ENCODE measurements around the gene PRSS2.
A peak's percentile ranks its signal among the peaks of the same experiment; 100 is the strongest.
"Not testable (repeated sequence)": the region's sequence is repeated elsewhere in the genome, so short reads cannot be mapped to it uniquely, and the experiment has no call there.

PRSS2 gene

DNA sequence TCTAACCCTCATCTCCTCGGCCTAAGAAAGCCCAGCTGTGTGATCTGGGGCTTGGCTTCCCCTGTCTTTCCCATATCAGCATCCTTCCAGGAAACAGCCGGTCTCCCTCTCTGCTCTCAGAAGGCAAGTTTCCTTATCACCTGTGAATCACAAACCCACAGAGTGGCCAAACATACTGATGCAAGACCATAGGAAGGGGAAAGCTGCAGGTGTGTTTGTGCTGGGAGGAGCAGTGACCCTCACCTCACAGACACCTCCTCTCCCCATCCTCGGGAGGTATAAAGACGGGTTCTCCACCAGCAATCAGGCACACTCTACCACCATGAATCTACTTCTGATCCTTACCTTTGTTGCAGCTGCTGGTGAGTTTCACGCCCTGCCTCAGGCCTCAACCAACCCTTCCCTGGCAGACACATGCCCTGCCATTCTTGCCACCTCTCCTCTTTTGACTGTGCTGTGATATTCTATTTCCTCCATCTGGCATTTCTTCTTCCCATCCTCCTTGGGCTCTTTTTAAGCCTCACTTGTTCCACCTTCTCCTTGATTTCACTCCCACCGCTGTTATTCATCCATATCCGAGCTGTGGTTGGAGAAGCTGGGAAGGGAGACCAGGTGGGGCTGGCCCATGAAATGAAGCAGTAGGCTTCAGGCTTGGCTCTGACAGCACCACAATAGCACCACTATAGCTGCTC lies at the start of gene PRSS2:
Gene PRSS2, plus strand, starts transcription at position 310 of the 692 bp plus-strand sequence. Its CDS starts 13 bp downstream, at position 323.
- DNase-seq = no peak
- TF ChIP-seq POLR2A (IDR thresholded peaks at IDR 0.05; ENCODE audit: low read length) = no peak
- no peak for TF ChIP-seq GATA1 (IDR thresholded peaks at IDR 0.05; ENCODE audit: low read depth, low read length)

DNA sequence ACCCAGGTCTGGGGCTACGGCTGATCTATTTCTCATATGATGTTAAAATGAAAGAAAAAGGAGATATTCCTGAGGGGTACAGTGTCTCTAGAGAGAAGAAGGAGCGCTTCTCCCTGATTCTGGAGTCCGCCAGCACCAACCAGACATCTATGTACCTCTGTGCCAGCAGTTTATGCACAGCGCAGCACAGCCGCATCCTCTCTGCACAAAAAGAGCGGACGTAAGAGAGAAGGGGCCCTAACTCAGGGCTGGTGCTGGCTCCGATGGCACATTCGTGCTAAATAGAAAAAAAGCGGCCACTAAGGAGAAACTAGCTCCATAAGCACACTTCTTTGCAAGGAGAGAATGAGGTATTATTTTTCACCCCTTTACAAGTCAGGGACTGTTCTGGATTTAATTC lies 49.8 kb upstream of the PRSS2 start:
- TF ChIP-seq POLR2A (IDR thresholded peaks at IDR 0.05; ENCODE audit: low read length) (no peak), GATA1 (IDR thresholded peaks at IDR 0.05; ENCODE audit: low read depth, low read length) (no peak)
- no peak for DNase-seq

DNA sequence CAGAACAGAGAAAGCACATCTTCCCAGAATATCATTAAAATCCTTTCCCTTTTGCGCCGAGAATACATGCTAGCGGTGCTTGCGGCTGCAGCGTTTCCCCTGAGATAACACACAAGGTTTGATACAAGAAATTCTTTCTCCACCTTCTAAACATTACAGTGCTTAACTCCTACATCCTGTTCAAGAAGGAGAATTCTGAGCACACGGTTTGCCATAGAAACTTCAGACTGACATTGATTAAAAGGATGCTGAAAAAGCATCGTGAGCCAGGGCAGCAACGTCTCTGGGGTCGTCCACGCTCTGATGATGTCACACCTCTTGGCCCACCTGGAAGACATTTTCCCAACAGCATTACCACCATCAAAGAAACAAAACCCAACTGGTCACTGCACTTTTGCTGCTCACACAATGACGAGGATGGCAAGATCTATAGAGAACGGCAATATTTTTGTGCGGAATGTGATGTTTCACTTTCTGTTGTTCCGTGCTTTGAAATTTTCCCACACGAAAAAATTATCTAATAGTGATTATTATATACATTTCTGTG lies 48.4 kb upstream of the PRSS2 start:
- TF ChIP-seq POLR2A (IDR thresholded peaks at IDR 0.05; ENCODE audit: low read length) (no peak), GATA1 (IDR thresholded peaks at IDR 0.05; ENCODE audit: low read depth, low read length) (no peak)
- no peak for DNase-seq

DNA sequence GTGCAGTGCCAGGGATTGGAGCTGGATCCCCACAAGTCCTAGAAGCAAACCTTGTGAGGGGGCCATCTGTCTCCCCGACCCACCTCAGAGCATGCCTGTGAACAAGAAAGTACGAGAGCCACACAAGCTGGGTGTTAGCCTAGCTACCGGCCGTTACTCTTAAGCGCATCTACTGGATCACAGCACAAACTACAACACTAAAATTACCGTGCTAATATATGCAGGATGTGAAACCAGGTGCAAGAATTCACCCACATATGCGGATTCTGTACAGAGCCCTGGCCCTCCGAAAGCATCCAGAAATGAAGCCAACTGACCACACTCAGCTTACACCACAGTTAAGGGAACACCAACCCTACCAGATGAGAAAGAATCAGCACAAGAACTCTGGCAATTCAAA lies 37.5 kb upstream of the PRSS2 start:
- DNase-seq = no peak
- no peak for TF ChIP-seq GATA1 (IDR thresholded peaks at IDR 0.05; ENCODE audit: low read depth, low read length)
- no peak for TF ChIP-seq POLR2A (IDR thresholded peaks at IDR 0.05; ENCODE audit: low read length)

DNA sequence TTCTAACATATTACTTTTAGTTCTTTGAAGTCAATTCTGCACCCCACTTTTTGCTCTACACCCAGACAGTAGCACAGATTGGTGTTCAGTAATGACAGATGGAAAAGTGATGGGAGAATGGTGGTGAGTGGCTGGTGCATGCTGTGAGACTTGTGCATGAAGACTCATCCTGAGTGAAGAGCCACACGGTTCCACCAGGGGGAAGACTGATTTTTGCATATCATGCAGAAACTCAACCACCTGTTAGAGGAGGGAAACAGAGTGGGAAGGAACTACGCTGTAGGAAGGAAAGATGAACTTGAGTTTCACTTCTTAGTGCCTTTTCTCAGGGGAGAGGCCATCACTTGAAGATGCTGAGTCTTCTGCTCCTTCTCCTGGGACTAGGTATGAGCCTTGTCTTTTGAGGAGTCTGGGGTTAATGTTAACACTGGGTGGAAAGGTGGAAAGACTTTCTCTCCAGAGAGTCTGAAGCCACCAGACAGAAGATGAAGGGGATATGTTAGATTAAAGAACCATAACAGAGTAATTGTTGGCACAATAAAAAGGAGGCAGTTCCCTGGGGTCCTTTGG lies 30.8 kb upstream of the PRSS2 start:
- DNase-seq = peak; percentile 3 to 5
- TF ChIP-seq GATA1 (IDR thresholded peaks at IDR 0.05; ENCODE audit: low read depth, low read length) (no peak), POLR2A (IDR thresholded peaks at IDR 0.05; ENCODE audit: low read length) (no peak)

DNA sequence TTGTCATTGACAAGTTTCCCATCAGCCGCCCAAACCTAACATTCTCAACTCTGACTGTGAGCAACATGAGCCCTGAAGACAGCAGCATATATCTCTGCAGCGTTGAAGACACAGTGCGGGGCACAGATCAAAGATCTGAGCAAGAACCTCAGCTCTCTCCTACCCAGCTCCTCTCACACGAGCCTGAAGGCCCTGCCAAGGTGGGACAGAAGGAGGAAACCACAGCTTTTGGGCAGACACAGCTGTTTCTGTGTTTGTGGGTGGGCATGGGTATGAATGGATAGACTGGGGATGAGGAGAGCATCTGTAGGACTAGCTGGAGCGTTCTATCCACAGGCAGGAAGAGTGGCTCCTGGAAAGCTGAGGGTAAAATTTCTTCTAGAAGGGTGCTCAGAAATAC lies 30.0 kb upstream of the PRSS2 start:
- TF ChIP-seq POLR2A (IDR thresholded peaks at IDR 0.05; ENCODE audit: low read length) (no peak), GATA1 (IDR thresholded peaks at IDR 0.05; ENCODE audit: low read depth, low read length) (no peak)
- DNase-seq = no peak

DNA sequence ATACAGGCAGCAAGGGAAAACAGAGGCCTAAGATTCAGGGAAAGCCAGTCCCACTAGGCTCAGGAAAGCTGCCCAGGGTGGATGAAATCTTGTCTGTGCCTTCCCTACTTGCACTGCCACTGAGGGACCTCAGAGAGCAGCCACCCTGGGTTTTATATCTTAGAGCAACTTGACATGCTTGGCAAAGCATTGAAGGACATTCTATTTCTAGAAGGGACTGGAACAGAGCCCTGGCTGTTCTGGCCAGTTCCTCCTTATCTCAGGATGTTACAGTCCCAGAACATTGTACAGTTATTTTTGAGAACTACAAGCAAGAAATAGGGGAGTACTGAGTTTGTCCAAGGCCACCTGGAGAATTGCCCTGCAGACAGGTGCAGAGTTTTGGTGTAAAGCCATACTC lies 28.8 kb upstream of the PRSS2 start:
- not testable (repeated sequence) for DNase-seq

DNA sequence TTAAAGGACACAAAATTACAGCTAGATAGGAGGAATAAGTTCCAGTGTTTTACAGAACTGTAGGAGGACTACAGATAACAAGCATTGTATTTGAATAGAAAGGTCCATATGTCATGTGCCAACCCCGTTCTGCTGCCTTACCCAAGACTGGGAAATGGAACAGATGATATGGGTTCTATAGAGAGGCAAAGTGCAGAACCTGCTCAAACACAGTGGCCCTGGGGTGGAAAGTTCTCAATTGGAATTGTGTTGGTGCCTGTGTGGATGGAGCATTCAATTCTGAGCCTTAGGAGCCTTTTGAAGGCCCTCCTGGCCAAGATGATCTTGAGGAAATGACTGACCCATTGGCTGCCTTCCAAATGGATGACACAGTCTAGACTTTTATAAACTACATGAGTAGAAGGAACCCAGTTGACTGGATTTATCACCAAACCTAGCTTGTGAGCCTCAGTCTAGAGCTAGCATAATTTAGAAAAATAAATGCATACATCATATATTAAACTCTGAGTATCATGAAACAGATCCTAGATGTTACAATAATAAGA lies 25.6 kb upstream of the PRSS2 start:
- DNase-seq = peak in 1 of 2 experiments; percentile 4
- TF ChIP-seq POLR2A (IDR thresholded peaks at IDR 0.05; ENCODE audit: low read length) (no peak), GATA1 (IDR thresholded peaks at IDR 0.05; ENCODE audit: low read depth, low read length) (no peak)

DNA sequence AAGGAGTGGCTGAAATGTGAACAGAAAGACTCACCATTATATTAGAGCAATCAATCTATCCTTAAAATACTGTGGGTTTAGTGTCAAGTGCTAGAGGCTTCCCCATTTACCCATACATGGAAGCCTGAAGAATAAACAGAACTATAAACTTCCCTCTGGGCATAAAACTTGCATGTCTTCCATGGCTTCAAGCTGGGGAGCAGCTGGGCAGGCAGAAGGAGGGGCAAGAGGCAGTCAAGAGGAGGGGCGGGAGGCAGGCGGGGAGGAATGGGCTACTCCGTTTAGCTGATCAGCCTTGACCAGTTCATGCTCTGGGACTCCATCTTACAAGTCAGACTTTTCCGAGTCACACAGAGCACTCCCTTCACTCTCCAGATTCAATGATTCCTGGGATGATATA lies 25.0 kb upstream of the PRSS2 start:
- TF ChIP-seq POLR2A (IDR thresholded peaks at IDR 0.05; ENCODE audit: low read length) (no peak), GATA1 (IDR thresholded peaks at IDR 0.05; ENCODE audit: low read depth, low read length) (no peak)

DNA sequence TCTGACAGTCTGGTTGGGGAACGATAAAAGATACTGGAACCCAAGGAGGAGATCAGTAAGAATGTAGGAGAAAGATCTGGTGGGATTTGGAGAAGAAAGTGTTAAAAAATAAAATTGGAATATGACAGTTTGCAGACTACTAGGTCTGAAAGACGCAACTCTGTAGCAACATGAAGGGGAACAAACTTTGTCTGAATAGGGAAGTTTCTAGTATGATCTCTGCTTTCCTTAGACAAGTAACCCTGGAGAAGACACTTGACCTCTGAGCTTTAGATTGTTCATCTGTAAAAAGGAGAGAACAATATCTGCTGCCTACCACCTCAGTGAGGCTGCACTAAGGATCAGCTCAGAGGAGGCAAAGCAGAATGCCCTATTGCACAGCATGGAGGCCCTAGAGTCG lies 24.5 kb upstream of the PRSS2 start:
- no peak for TF ChIP-seq GATA1 (IDR thresholded peaks at IDR 0.05; ENCODE audit: low read depth, low read length)
- no peak for TF ChIP-seq POLR2A (IDR thresholded peaks at IDR 0.05; ENCODE audit: low read length)

More for the DNA sequence above, 25.0 kb upstream of the PRSS2 start:
- no peak for DNase-seq

DNA sequence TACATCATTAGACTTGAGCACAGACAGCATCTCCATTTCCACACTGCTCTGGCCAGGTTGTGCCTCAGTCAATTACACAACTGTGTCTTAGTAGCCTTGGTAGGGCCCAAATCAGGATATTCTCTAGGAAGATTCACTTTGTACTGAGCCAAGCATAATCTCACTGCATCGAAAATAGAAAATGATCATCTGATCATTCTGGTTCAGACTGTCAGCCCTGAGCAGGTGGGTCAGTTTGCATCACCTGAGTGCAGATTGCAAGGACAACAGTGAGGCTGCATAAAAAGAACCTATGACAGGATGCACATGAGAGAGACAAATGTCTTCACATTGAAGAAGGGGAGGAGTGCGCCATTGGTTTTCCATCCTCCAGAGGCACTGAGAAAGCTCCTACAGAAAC lies 22.4 kb upstream of the PRSS2 start:
- DNase-seq = not testable (repeated sequence)

More for the DNA sequence above, 24.5 kb upstream of the PRSS2 start:
- no peak for DNase-seq

DNA sequence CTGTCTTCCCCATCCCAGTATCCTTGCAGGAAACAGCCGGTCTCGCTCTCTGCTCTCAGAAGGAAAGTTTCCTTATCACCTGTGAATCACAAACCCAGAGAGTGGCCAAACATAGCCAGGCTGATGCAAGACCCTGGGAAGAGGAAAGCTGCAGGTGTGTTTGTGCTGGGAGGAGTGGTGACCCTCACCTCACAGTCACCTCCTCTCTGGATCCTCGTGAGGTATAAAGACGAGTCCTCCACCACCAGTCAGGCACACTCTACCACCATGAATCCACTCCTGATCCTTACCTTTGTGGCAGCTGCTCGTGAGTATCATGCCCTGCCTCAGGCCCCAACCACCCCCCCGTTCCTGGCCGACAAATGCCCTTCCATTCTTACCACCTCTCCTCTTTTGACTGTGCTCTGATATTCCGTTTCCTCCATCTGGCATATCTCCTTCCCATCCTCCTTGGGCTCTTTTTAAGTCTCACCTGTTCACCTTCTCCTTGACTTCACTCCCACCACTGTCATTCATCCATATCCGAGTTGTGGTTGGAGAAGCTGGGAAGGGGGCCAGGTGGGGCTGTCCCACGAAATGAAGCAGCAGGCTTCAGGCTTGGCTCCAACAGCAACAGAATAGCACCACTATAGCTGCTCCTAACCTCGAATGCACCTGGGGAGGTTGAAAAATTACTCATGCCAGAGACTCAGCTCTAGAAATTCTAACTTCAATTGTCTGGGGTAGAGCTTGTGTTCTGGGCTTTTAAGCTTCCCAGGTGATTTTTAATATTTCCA lies 21.4 kb upstream of the PRSS2 start, which contains the start of gene PRSS1:
Gene PRSS1, plus strand, starts transcription at position 255 of the 776 bp plus-strand sequence. Its CDS starts 13 bp downstream, at position 268.
- DNase-seq = no peak
- TF ChIP-seq POLR2A (IDR thresholded peaks at IDR 0.05; ENCODE audit: low read length) = no peak
- TF ChIP-seq GATA1 (IDR thresholded peaks at IDR 0.05; ENCODE audit: low read depth, low read length) = no peak

DNA sequence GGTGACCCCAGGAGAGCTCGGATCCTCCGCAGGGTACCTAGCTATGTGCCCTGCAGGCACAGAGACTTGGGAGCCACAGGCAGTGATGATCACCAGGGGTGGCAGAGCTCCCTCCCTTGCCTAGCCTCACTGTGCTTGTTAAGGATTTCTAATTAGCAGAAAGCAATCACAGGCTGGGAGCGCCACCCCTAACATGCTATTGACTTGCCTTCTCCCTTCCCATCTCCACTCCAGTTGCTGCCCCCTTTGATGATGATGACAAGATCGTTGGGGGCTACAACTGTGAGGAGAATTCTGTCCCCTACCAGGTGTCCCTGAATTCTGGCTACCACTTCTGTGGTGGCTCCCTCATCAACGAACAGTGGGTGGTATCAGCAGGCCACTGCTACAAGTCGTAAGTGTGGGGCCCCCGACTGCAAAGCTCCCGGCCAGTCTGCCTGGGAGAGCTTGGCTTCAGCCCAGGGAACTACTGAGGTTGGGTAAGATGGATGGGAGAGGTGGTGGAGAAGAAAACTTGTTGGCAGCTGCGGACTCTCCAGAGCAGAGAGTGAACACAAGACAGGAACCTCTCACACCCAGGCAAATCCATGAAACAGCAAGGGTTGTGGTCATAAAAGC lies 20.3 kb upstream of the PRSS2 start:
- no peak for DNase-seq
- no peak for TF ChIP-seq POLR2A (IDR thresholded peaks at IDR 0.05; ENCODE audit: low read length)
- TF ChIP-seq GATA1 (IDR thresholded peaks at IDR 0.05; ENCODE audit: low read depth, low read length) = no peak

DNA sequence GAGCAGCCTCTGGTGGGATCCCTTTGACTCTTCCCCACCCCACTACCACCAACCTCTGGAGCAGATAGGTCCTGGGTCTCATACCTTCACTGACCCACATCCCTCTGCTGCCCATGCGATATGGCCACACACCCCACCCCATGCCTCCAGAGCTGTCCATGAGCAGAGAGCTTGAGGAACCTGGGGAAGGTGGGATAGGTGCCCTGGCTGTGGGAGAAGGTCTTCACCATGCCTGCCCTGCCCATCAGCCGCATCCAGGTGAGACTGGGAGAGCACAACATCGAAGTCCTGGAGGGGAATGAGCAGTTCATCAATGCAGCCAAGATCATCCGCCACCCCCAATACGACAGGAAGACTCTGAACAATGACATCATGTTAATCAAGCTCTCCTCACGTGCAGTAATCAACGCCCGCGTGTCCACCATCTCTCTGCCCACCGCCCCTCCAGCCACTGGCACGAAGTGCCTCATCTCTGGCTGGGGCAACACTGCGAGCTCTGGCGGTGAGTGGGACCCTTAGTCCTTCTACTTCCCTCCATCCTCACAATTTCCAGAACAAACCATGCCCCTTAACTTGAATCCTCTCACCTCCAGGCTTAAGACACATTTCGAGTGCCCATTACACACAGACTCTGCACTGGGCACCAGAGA lies 19.1 kb upstream of the PRSS2 start:
- not testable (repeated sequence) for DNase-seq

Measured in erythroblast (primary cell).